ENCODE measurements around the gene ARID3C. TPM values are rescaled to one million over a fixed set of nuclear protein-coding genes. Genes with fewer than 3 reads are reported as not detected.

The ARID3C gene
- total RNA-seq, 4 donors from 2014 or later, result 0.23 to 0.34 TPM; not detected in 2

DNA sequence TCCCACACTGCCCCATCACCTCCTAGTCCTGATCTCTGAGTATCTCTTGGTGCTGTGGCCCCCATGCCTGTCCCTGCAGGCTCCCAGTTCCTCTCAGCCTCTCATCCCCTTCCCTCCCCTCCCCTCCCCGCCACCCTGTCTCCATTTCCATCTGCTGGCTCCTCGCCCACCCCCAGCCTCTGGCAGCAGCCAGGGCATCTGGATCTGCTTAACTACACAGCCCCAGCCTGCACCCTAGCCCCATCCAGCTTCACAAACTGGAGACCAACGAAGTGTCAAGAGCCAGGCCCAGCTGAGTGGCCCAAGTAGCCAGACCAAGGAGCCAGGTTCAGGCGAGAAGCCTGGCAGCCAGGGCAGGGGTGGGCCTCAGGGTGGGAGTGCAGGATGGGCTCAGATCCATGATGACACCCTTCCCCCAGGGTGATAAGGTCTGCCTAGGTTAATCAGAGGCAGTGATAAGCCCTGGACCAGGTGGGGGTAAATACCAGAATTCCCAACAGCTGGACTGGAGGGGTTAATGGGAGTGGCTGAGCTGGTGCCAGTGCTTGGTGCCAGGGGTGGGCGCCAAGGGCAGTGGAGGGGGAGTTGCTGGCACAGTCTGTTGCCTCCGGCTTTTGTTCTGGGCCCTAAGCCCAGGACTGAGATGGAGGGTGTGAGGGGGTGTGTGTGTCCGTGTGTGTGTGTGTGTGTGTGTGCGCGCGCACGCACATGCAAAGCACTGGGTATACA, 25.6 kb upstream of the ARID3C start:
- TF ChIP-seq, protein P1, sequence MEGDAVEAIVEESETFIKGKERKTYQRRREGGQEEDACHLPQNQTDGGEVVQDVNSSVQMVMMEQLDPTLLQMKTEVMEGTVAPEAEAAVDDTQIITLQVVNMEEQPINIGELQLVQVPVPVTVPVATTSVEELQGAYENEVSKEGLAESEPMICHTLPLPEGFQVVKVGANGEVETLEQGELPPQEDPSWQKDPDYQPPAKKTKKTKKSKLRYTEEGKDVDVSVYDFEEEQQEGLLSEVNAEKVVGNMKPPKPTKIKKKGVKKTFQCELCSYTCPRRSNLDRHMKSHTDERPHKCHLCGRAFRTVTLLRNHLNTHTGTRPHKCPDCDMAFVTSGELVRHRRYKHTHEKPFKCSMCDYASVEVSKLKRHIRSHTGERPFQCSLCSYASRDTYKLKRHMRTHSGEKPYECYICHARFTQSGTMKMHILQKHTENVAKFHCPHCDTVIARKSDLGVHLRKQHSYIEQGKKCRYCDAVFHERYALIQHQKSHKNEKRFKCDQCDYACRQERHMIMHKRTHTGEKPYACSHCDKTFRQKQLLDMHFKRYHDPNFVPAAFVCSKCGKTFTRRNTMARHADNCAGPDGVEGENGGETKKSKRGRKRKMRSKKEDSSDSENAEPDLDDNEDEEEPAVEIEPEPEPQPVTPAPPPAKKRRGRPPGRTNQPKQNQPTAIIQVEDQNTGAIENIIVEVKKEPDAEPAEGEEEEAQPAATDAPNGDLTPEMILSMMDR (IDR thresholded peaks at IDR 0.05), result no peak
- no peak for TF ChIP-seq POLR2A (IDR thresholded peaks at IDR 0.05)
- WGBS, 2 donors, result 10 to 15% methylated on average over 10 to 11 of the region's 11 CpGs
- intact Hi-C loops (cut with DNase I; ENCODE audit: low total_unique reads), result no loop called here
- no peak overlapping the region for H3K4me3 ChIP-seq (ENCODE audit: low read depth, poor library complexity, severe bottlenecking)
- peak in 1 of 2 donors; percentile 95 for DNase-seq (ENCODE audit: low spot score in 2 of 2)

DNA sequence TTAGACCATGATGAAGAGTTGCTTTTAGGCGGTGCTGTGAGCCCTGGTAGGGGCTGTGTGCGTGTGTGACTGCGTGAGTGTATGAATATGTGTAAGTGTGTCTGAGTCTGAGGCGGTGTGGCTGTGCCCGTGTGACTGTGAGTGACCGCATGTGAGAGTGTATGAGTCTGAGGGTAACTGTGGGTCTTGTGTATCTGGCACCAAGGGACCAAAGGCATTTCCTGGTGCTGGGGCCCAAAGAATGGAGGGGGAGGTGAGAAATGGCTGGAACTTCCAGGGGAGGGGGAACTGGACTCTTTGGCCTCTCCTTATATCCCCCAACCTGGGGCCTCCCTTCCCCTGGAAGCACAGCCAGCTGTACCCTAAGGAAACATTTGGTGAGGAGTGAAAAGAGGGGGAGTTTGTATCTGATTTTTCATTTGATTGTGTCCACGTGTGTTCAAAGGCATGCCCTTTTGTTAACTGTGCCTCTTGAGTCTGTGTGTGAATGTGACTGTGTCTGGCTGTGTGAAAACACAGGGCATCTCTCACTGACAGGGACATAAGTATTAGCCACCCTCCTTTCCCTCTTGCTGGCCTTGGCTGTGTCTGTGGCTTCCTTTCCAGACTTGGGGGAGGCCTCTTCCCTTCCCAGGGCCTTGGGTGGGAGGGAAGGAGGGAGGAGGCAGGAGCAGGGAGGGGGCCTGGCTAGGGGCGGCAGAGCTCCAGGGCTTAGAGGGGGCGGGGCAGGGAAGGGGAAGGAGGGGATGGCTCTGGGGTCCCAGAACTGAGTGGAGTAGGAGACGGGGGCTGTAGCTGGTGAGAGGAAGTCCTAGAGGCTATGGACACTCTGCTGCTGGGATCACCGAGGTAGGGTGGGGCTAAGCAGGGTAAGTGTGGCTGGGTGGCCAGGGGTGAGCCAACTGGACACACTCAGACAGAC, 24.5 kb upstream of the ARID3C start:
- no peak for DNase-seq (ENCODE audit: low spot score in 2 of 2)
- WGBS, 2 donors, result 24 to 26% methylated on average over 11 of the region's 11 CpGs
- intact Hi-C loops (cut with DNase I; ENCODE audit: low total_unique reads), result no loop called here
- TF ChIP-seq POLR2A (IDR thresholded peaks at IDR 0.05), result no peak
- H3K4me3 ChIP-seq (ENCODE audit: low read depth, poor library complexity, severe bottlenecking), result no peak overlapping the region

DNA sequence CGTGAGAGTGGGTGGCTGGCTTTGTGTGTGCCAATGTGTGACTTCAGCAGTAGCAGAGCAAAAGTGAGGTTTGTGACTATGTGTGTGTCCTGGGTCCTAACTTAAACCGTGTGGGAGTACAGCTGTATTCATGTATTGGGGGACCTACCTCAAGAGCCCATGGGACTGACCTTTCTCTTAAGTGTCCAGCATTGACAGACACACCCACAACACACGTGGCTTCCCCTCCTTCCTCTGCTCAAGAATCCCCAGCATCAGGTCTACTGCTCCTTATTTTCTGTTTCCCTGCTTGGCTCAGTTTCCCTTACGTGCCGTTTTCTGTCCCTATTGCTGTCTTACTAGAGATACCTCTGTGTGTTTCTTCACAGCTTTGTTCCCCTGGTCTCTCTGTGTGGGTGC, 23.7 kb upstream of the ARID3C start:
- no peak for DNase-seq (ENCODE audit: low spot score in 2 of 2)
- TF ChIP-seq, protein P1 (IDR thresholded peaks at IDR 0.05), result no peak
- TF ChIP-seq POLR2A (IDR thresholded peaks at IDR 0.05), result no peak
- intact Hi-C loops (cut with DNase I; ENCODE audit: low total_unique reads), result no loop called here
- H3K4me3 ChIP-seq (ENCODE audit: low read depth, poor library complexity, severe bottlenecking), result no peak overlapping the region
- WGBS, 2 donors, result 16 to 18% methylated on average over 5 of the region's 5 CpGs

DNA sequence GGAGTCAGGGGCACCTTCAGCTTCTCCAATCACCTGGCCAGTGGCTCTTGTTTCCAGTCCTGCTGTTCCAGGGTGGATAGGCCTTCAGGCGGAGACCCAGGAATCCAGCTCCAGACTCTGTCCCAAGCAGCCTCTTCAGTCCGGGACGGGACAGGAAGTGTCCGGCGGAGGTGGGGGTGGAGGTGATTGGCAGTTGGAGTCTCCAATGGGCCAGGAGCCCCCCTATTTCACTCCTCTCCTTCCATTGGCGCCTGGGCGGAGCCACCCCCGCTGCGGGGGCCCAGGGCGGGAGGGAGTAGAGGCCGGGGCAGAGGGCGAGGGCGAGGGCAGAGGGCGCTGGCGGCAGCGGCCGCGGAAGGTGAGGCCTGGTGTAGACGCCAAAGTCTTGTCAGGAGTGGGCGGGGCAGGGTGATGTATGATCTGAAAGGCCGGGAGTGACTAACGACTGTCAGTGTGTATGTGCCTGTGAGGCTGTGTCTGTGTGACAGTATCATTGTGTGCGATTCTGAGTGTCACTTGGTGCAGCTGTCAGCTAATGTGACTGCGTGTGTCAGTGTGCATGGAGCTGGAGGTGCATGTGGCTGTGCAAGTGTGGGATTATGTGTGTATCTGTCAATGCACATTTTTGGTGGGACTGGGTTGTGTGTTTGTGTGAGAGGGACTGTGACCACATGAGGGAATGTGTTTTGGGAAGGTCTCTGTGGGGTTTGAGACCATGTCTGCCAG, 23.2 kb upstream of the ARID3C start, which contains the start of gene IL11RA:
Gene IL11RA (plus strand): TSS at position 310 of the 726 bp plus-strand sequence. CDS start 3,033 bp downstream, outside the sequence.
- peak; percentile 84 to 96 for DNase-seq (ENCODE audit: low spot score in 2 of 2)
- no peak for TF ChIP-seq POLR2A (IDR thresholded peaks at IDR 0.05)
- TF ChIP-seq, protein P1 (IDR thresholded peaks at IDR 0.05), result no peak
- no peak within 1 kb of the TSS for H3K4me3 ChIP-seq (ENCODE audit: low read depth, poor library complexity, severe bottlenecking)
- intact Hi-C loops (cut with DNase I; ENCODE audit: low total_unique reads), result no loop called here
- 3% methylated on average over 22 to 24 of the region's 24 CpGs for WGBS, 2 donors

DNA sequence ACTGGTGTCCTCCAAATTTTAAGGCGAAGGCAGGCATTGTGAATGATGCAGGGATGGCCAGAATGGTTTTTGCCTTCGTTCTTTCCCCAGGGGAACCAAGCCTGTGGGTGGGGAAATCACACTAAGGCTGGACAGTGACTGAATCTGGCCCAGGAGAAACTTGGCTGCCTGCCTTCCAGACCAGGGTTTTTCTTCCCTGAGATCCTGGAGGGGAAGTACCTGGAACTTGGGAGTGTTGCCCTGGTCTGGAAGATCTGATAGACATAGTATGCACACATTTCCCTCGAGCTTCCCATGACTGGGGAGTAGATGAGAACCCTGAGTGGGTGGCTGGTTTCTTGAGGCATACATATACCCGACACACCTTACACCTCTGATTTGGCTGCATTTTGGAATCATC, 22.5 kb upstream of the ARID3C start:
- H3K4me3 ChIP-seq (ENCODE audit: low read depth, poor library complexity, severe bottlenecking), result no peak overlapping the region
- DNase-seq (ENCODE audit: low spot score in 2 of 2), result no peak
- TF ChIP-seq, protein P1 (IDR thresholded peaks at IDR 0.05), result no peak
- TF ChIP-seq POLR2A (IDR thresholded peaks at IDR 0.05), result no peak
- intact Hi-C loops (cut with DNase I; ENCODE audit: low total_unique reads), result no loop called here
- 31 to 39% methylated on average over 4 of the region's 4 CpGs for WGBS, 2 donors
